Subcutaneous adipose tissue (tissue), 4 donors: ENCODE data around the gene KCNQ5. TPM values are rescaled to one million over a fixed set of nuclear protein-coding genes. Genes with fewer than 3 reads are reported as not detected.

Source experiments
- CTCF ChIP-seq: fragments of 450-650 bp; IDR thresholded peaks from one replicate; pipeline ENCODE4 v1.5.1; 2016; ENCODE audit warnings: low read depth, mild to moderate bottlenecking, control low read depth, antibody characterized with exemption, moderate library complexity
- total RNA-seq, 4 donors: library from RNA; depleted of rRNA; stranded (reverse); fragments of >200 nt; gene quantifications; one replicate each; pipeline ENCODE4 v1.1.0, GENCODE V29; 2016

KCNQ5 gene
- total RNA-seq, 4 donors from 2014 or later, result 0.17 TPM; not detected in 3

DNA sequence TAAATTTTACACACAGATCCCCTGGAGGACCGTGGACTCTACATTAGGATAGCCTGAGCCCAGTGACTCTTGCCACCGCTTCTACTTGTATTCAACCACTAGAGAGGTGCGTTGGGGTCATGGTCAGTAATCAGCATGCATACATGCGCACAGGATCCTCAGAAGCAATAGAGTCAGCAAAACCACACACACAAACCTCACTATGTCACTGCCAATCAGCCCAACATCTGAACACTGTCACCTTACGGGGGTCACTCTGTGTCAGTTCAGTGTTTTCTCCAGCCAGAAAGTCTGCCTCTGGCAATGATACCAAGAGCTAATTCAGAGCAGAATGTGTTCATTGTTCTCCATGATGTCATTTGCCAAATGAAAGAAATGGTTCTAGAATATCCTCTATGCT lies 378.1 kb downstream of the KCNQ5 start:
- no peak for TF ChIP-seq CTCF

DNA sequence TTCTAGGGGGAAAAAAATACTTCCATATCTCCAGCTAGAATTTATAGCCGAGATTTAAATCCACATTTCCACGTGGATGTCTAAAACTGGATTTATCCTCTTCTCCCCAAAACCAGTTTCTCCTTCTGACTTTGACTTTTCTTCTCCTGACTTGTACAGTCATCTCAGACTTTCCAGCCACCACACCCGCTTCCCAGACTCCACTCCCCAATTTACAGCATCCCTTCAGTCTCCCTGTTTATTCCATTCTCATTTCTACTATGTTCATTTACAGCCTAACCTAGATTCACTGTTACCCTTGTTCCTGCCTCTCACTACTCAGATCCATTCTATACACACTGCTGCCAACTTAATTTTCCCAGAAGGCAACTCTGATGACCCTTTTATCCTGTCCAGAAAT lies 378.6 kb downstream of the KCNQ5 start:
- no peak for TF ChIP-seq CTCF

GRCh38 chr6:73002588-73002987 lies 380.7 kb downstream of the KCNQ5 start:
- TF ChIP-seq CTCF, result no peak

DNA sequence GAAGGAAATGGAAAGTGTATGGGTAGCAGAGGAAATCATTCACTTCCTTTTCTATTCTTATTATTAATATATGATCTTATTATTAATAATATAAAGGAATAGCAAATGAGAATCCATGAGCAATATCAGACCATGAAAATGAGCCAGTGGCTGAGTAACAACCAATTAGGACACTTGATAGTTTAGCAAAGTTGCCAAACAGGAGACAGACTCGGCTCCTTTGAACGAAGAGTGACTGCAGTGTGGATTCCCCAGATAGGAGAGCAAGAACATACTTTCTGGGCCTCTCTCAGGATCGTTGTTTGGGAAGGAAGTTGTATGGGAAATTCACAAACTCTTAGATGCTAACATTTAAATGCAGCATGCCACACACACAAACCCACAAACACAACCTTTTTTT lies 381.4 kb downstream of the KCNQ5 start:
- no peak for TF ChIP-seq CTCF

DNA sequence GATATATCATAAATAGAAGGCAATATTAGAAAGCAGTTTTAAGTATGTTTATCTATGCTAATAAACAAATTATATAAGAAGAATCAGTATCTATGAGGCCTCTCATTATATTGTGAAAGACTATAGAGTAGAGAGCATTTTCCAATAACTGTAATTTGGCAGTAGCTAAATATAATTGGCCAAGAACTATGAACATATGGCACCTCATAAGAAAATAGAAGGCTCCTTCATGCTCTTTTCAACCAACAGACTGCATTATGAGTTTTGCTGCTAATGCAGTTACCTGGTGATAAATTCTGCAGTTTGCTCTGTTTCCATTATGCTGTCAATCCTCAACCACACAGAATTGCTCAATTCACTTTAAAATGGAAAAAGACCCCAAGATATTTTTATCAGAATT lies 382.4 kb downstream of the KCNQ5 start:
- TF ChIP-seq CTCF, result no peak

- no peak for TF ChIP-seq CTCF
Observed at GRCh38 chr6:73004861-73005260, 383.0 kb downstream of the KCNQ5 start.

GRCh38 chr6:73006146-73006545 lies 384.3 kb downstream of the KCNQ5 start:
- TF ChIP-seq CTCF, result no peak

GRCh38 chr6:73011945-73012344 lies 390.1 kb downstream of the KCNQ5 start:
- TF ChIP-seq CTCF, result no peak
